ENCODE results near the gene LIPI.
A peak's percentile ranks its signal among the peaks of the same experiment; 100 is the strongest.

- TF ChIP-seq POLR2A (IDR thresholded peaks at IDR 0.05) (no peak), CTCF (IDR thresholded peaks at IDR 0.05) (peak in 1 of 5 experiments; percentile 11), EP300 (IDR thresholded peaks at IDR 0.05) (no peak)
Measured at GRCh38 chr21:14120091-14120734, 90.5 kb downstream of the LIPI start.
